Smooth muscle cell (in vitro differentiated cells): ENCODE measurements around the gene GLA. TPM values are rescaled to one million over a fixed set of nuclear protein-coding genes. Genes with fewer than 3 reads are reported as not detected.

ENCODE experiments used
- DNase-seq: peaks from one replicate; lab custom pipeline; 2025; ENCODE audit not compliant: unreplicated experiment; lab: John Stamatoyannopoulos, UW
- H2AFZ ChIP-seq: fragments of 200-600 bp; sonication (generic); 2 replicates; pipeline ENCODE4 v1.6.0; 2016; ENCODE audit warnings: antibody characterized with exemption, low read depth, mild to moderate bottlenecking
- H3F3A ChIP-seq: fragments of 200-600 bp; sonication (generic); 2 replicates; pipeline ENCODE4 v1.6.0; 2017; ENCODE audit warnings: antibody characterized with exemption, low read depth
- H3K27ac ChIP-seq: fragments of 200-600 bp; sonication (generic); 2 replicates; pipeline ENCODE4 v1.5.1; 2016; ENCODE audit warnings: low read depth, mild to moderate bottlenecking
- H3K27me3 ChIP-seq: fragments of 200-600 bp; sonication (generic); 2 replicates; pipeline ENCODE4 v1.6.1; 2016; ENCODE audit warnings: low read depth, mild to moderate bottlenecking
- H3K36me3 ChIP-seq: fragments of 200-600 bp; sonication (generic); 2 replicates; pipeline ENCODE4 v1.5.1; 2016; ENCODE audit warnings: low read depth
- H3K4me1 ChIP-seq: fragments of 200-600 bp; sonication (generic); 2 replicates; pipeline ENCODE4 v1.5.1; 2016; ENCODE audit warnings: low read depth
- H3K4me2 ChIP-seq: fragments of 200-600 bp; sonication (generic); 2 replicates; pipeline ENCODE4 v1.6.0; 2016; ENCODE audit warnings: mild to moderate bottlenecking
- H3K4me3 ChIP-seq: fragments of 200-600 bp; sonication (generic); 2 replicates; pipeline ENCODE4 v1.5.1; 2016; ENCODE audit warnings: mild to moderate bottlenecking
- H3K79me2 ChIP-seq: fragments of 200-600 bp; sonication (generic); 2 replicates; pipeline ENCODE4 v1.6.0; 2016; ENCODE audit warnings: low read depth, mild to moderate bottlenecking
- H3K9ac ChIP-seq: fragments of 200-600 bp; sonication (generic); 2 replicates; pipeline ENCODE4 v1.6.0; 2016; ENCODE audit warnings: low read depth
- H3K9me3 ChIP-seq: fragments of 200-600 bp; sonication (generic); replicated peaks from 2 replicates; pipeline ENCODE4 v1.5.1; 2016; ENCODE audit warnings: low read depth
- H4K20me1 ChIP-seq: fragments of 200-600 bp; sonication (generic); 2 replicates; pipeline ENCODE4 v1.6.0; 2016; ENCODE audit warnings: low read depth
- WGBS: methylation state at CpG from one replicate; pipeline ENCODE4 v1.1.7; 2016; ENCODE audit warnings: low lambda C conversion rate; 5-methylcytosine and 5-hydroxymethylcytosine counted together
- polyA plus RNA-seq: library from polyadenylated mRNA; unstranded; fragments of >200 nt; fragmentation: Nextera tagmentation; extraction: Ambion mirVana; gene quantifications from 2 replicates; pipeline ENCODE4 v1.2.1, GENCODE V29; 2016
- total RNA-seq: library from RNA; depleted of rRNA; stranded (reverse); fragments of >200 nt; gene quantifications from 2 replicates; pipeline ENCODE4 v1.2.3, GENCODE V29; 2014
- TF ChIP-seq, protein P1 (sequence below): fragments of 200-600 bp; sonication (generic); IDR thresholded peaks from 2 replicates; pipeline ENCODE4 v1.5.1; 2017; ENCODE audit warnings: borderline replicate concordance, mild to moderate bottlenecking, antibody characterized with exemption; ENCODE audit not compliant: insufficient read depth, poor library complexity, severe bottlenecking

Gene GLA
- total and polyA plus RNA-seq, 2 experiments from 2014 or later: 41.2 to 46.9 TPM

GRCh38 chrX:101370888-101371504, 36.7 kb downstream of the GLA start:
- no peak overlapping the region for H3K27ac ChIP-seq
- no peak overlapping the region for H3K9ac ChIP-seq
- H2AFZ ChIP-seq: no peak overlapping the region
- no peaks in the 10 kb centered on the region for H3K27me3 ChIP-seq
- no peaks in the 10 kb centered on the region for H4K20me1 ChIP-seq
- H3K9me3 ChIP-seq: no peaks in the 10 kb centered on the region
- no peaks in the 10 kb centered on the region for H3F3A ChIP-seq
- TF ChIP-seq, protein P1, sequence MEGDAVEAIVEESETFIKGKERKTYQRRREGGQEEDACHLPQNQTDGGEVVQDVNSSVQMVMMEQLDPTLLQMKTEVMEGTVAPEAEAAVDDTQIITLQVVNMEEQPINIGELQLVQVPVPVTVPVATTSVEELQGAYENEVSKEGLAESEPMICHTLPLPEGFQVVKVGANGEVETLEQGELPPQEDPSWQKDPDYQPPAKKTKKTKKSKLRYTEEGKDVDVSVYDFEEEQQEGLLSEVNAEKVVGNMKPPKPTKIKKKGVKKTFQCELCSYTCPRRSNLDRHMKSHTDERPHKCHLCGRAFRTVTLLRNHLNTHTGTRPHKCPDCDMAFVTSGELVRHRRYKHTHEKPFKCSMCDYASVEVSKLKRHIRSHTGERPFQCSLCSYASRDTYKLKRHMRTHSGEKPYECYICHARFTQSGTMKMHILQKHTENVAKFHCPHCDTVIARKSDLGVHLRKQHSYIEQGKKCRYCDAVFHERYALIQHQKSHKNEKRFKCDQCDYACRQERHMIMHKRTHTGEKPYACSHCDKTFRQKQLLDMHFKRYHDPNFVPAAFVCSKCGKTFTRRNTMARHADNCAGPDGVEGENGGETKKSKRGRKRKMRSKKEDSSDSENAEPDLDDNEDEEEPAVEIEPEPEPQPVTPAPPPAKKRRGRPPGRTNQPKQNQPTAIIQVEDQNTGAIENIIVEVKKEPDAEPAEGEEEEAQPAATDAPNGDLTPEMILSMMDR: no peak
- H3K4me2 ChIP-seq: no peak overlapping the region
- no peaks in the 10 kb centered on the region for H3K79me2 ChIP-seq
- WGBS: 53% methylated on average over 3 of the region's 3 CpGs
- no peak for DNase-seq
- H3K36me3 ChIP-seq: no peaks in the 10 kb centered on the region
- no peak overlapping the region for H3K4me3 ChIP-seq
- H3K4me1 ChIP-seq: no peaks in the 10 kb centered on the region

- H3F3A ChIP-seq: no peaks in the 10 kb centered on the region
- no peaks in the 10 kb centered on the region for H4K20me1 ChIP-seq
- H3K4me2 ChIP-seq: no peak overlapping the region
- H2AFZ ChIP-seq: no peak overlapping the region
- DNase-seq: no peak
- TF ChIP-seq, protein P1: no peak
- no peak overlapping the region for H3K9ac ChIP-seq
- H3K27me3 ChIP-seq: no peaks in the 10 kb centered on the region
- no peaks in the 10 kb centered on the region for H3K9me3 ChIP-seq
- no peaks in the 10 kb centered on the region for H3K36me3 ChIP-seq
- H3K79me2 ChIP-seq: no peaks in the 10 kb centered on the region
- H3K27ac ChIP-seq: no peak overlapping the region
- H3K4me1 ChIP-seq: no peaks in the 10 kb centered on the region
- WGBS: 74% methylated on average over 6 of the region's 6 CpGs
- no peak overlapping the region for H3K4me3 ChIP-seq
Observed at GRCh38 chrX:101369687-101370086, 38.0 kb downstream of the GLA start.

DNA sequence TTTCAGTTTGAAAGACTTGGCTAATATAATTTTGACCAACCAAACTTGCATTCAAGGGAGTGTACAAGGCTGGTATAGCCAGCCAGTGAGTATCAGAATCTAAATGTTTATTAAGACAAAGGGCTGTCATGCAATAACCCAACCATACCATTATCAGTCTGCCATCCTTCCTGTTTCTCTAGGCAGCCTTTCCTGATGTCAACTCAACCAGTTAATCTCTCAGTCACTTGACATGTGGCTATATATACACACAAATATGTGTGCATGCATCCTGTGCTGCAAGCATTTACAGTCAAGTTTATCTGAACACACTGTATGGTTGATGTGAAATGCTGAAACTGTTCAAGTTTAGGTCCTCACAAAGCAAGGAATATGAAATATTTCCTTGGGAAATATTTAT, 38.9 kb downstream of the GLA start:
- Histone ChIP-seq H3F3A (no peaks in the 10 kb centered on the region), H3K9ac (no peak overlapping the region), H4K20me1 (no peaks in the 10 kb centered on the region), H2AFZ (no peak overlapping the region), H3K79me2 (no peaks in the 10 kb centered on the region), H3K9me3 (no peaks in the 10 kb centered on the region), H3K4me1 (no peaks in the 10 kb centered on the region), H3K36me3 (no peaks in the 10 kb centered on the region), H3K27ac (no peak overlapping the region), H3K4me2 (no peak overlapping the region), H3K27me3 (no peaks in the 10 kb centered on the region), H3K4me3 (no peak overlapping the region)
- TF ChIP-seq, protein P1: no peak
- DNase-seq: no peak

DNA sequence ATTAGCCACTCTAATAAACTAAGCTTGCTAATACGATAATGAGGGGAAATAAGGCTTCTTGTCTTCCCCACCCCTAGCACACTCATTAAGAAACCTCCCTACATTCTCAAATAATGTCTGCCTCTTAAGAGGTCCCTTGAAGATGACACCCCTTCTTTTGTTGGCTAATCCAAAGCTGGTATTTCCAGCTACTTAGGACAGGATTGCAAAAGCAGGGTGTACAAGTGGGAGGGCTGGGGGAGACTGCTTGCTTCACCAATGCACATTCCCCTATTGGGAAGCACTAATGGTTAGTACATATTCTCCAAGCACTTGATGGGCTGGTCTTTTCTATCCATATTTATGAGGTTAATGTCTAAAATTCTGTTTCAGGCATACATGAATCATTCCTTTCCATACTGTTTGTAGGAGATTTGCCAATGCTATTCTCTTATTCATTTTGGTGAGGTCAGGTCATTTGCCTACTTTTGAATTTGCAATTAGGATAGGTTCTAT, 42.4 kb downstream of the GLA start:
- Histone ChIP-seq H3K27me3 (no peaks in the 10 kb centered on the region), H3K9ac (no peak overlapping the region), H4K20me1 (no peaks in the 10 kb centered on the region), H3K9me3 (no peaks in the 10 kb centered on the region), H3K4me1 (no peaks in the 10 kb centered on the region), H3F3A (no peaks in the 10 kb centered on the region), H3K36me3 (no peaks in the 10 kb centered on the region), H3K4me3 (no peak overlapping the region), H2AFZ (no peak overlapping the region), H3K79me2 (no peaks in the 10 kb centered on the region), H3K27ac (no peak overlapping the region), H3K4me2 (no peak overlapping the region)
- TF ChIP-seq, protein P1: no peak
- no peak for DNase-seq
- 91% methylated on average over 1 of the region's 1 CpG for WGBS
